T-cell (primary cell): ENCODE measurements around the gene ZFP57. TPM values are rescaled to one million over a fixed set of nuclear protein-coding genes. Genes with fewer than 3 reads are reported as not detected.
A peak's percentile ranks its signal among the peaks of the same experiment; 100 is the strongest.

Source experiments
- ATAC-seq, 4 experiments: fragments of 200-7000 bp in 3 of 4; fragments of 150-1000 bp in 1 of 4; cut with Tn5 transposase; replicated peaks in 1 of 4; 1 replicate in 3 of 4; 2 replicates in 1 of 4; pipeline ENCODE4 v1.10.0; 2021; ENCODE audit warnings: moderate library complexity in 3 of 4, mild to moderate bottlenecking in 2 of 4, moderate number of reproducible peaks in 1 of 4
- CTCF ChIA-PET, 2 donors: fragments of 300-600 bp; sonication (Branson Sonifier 250); formaldehyde crosslinking; loops; one replicate each; lab custom pipeline; 2022; ENCODE audit warnings: antibody characterized with exemption in 2 of 2; lab: Charles Lee
- POLR2A ChIA-PET, 2 donors: fragments of 300-600 bp; sonication (Branson Sonifier 250); formaldehyde crosslinking; loops; one replicate each; lab custom pipeline; 2022; ENCODE audit warnings: antibody characterized with exemption in 2 of 2; lab: Charles Lee
- DNase-seq, 35 experiments: peaks; one replicate each; pipeline versions ENCODE4 v3.0.0 to v3.0.0-alpha.2; 2013 to 2023
- H3K27ac ChIP-seq: one replicate; pipeline ENCODE4 v1.5.1; 2013; ENCODE audit warnings: low read length
- H3K27me3 ChIP-seq, 2 experiments: replicated peaks in 1 of 2; 1 replicate in 1 of 2; 2 replicates in 1 of 2; pipeline versions ENCODE4 v1.6.1 to v1.7.0; 2013; ENCODE audit warnings: low read length in 1 of 2, mixed read lengths in 1 of 2; ENCODE audit not compliant: control insufficient read depth in 2 of 2, insufficient read depth in 2 of 2; ENCODE audit errors: extremely low read depth in 1 of 2
- H3K36me3 ChIP-seq, 2 donors: 1 replicate in 1 of 2; 2 replicates in 1 of 2; pipeline versions ENCODE4 v1.6.1 to v1.7.0; 2013; ENCODE audit warnings: low read length in 1 of 2; ENCODE audit not compliant: control insufficient read depth in 2 of 2, insufficient read depth in 1 of 2; ENCODE audit errors: extremely low read depth in 1 of 2
- H3K4me1 ChIP-seq, 2 experiments: 1 replicate in 1 of 2; 2 replicates in 1 of 2; pipeline versions ENCODE4 v1.6.1 to v1.7.0; 2013; ENCODE audit warnings: low read length in 2 of 2, mixed read lengths in 1 of 2; ENCODE audit not compliant: insufficient read depth in 2 of 2, control insufficient read depth in 1 of 2; ENCODE audit errors: extremely low read depth in 1 of 2
- H3K4me3 ChIP-seq, 2 donors: 1 replicate in 1 of 2; 2 replicates in 1 of 2; pipeline versions ENCODE4 v1.5.1 to v1.7.0; 2013; ENCODE audit warnings: mild to moderate bottlenecking in 2 of 2, low read length in 1 of 2, moderate library complexity in 1 of 2; ENCODE audit not compliant: control insufficient read depth in 1 of 2; ENCODE audit errors: extremely low read depth in 1 of 2
- H3K9me3 ChIP-seq: 2 replicates; pipeline ENCODE4 v1.7.0; 2013
- H3K27ac Mint-ChIP-seq, 2 donors: one replicate each; pipeline ENCODE4 v1.8.0; 2020 to 2021; ENCODE audit warnings: mild to moderate bottlenecking in 2 of 2, mixed read lengths in 2 of 2
- H3K27me3 Mint-ChIP-seq, 2 donors: one replicate each; pipeline ENCODE4 v1.8.0; 2021 to 2022; ENCODE audit warnings: mixed read lengths in 2 of 2
- H3K36me3 Mint-ChIP-seq: one replicate; pipeline ENCODE4 v1.8.0; 2021; ENCODE audit warnings: mixed read lengths
- H3K4me1 Mint-ChIP-seq, 3 donors: one replicate each; pipeline ENCODE4 v1.8.0; 2020 to 2022; ENCODE audit warnings: mixed read lengths in 3 of 3, mild to moderate bottlenecking in 1 of 3
- H3K4me3 Mint-ChIP-seq, 3 donors: one replicate each; pipeline ENCODE4 v1.8.0; 2020 to 2022; ENCODE audit warnings: mild to moderate bottlenecking in 3 of 3, mixed read lengths in 3 of 3, moderate library complexity in 3 of 3
- H3K9me3 Mint-ChIP-seq, 3 donors: one replicate each; pipeline ENCODE4 v1.8.0; 2020 to 2022; ENCODE audit warnings: mixed read lengths in 3 of 3
- WGBS: methylation state at CpG from one replicate; pipeline ENCODE4 v1.1.5; 2013; ENCODE audit warnings: missing lambda C conversion rate; ENCODE audit not compliant: insufficient coverage; 5-methylcytosine and 5-hydroxymethylcytosine counted together
- total RNA-seq, 35 experiments: library from RNA in 6 of 35; stranded (reverse) in 6 of 35; fragments of 120-200 nt in 1 of 35; gene quantifications; one replicate each; pipeline versions ENCODE4 v1.2.1 to v1.2.4 and lab custom pipeline; 2013 to 2026

ZFP57 gene
- 1 to 10 TPM in 1 of 5 donors, not detected in 4; 1.0 TPM for total RNA-seq
- 2.5 TPM for total RNA-seq (2013)
- total RNA-seq (lab: John Stamatoyannopoulos, UW): 0 to 0.07 (median 0) reads per million in 29 experiments

- peaks cover 6 to 23% of the 10 kb centered on the region in 2 experiments for H3K27me3 ChIP-seq
- peaks cover 10 to 23% (median 15%) of the 10 kb centered on the region in 3 donors for H3K4me1 Mint-ChIP-seq
- H3K36me3 ChIP-seq: no peaks in the 10 kb centered on the region
- no peaks in the 10 kb centered on the region for H3K36me3 Mint-ChIP-seq
- H3K9me3 ChIP-seq: no peaks in the 10 kb centered on the region
- no peak within 1 kb of the TSS for H3K27ac Mint-ChIP-seq
- H3K4me3 ChIP-seq: peak within 1 kb of the TSS in 1 of 2 donors; percentile 51
- DNase-seq: no peak
- WGBS: 40% methylated on average over 27 of the region's 31 CpGs
- no peak within 1 kb of the TSS for H3K27ac ChIP-seq
- peak within 1 kb of the TSS in 1 of 3 donors; percentile 64 for H3K4me3 Mint-ChIP-seq
- ATAC-seq: no peak
- H3K9me3 Mint-ChIP-seq: peaks cover 0 to 4% (median 0%) of the 10 kb centered on the region in 3 donors
- peaks cover 3 to 10% of the 10 kb centered on the region in 2 donors for H3K27me3 Mint-ChIP-seq
- no peaks in the 10 kb centered on the region for H3K4me1 ChIP-seq
- POLR2A ChIA-PET: no interaction called here
- CTCF ChIA-PET: no interaction called here
Measured at GRCh38 chr6:29680904-29681303, at the start of gene ZFP57. Gene ZFP57, minus strand, starts transcription at chr6:29681152. Its CDS starts 4,149 bp downstream, at chr6:29677003.

GRCh38 chr6:29730575-29731126, 49.7 kb upstream of the ZFP57 start:
- DNase-seq: no peak
- peaks cover 12 to 38% of the 10 kb centered on the region in 2 experiments for H3K4me1 ChIP-seq
- H3K9me3 ChIP-seq: no peaks in the 10 kb centered on the region
- Mint-ChIP-seq H3K4me1 (peaks cover 65 to 71% (median 65%) of the 10 kb centered on the region in 3 donors), H3K9me3 (no peaks in the 10 kb centered on the region), H3K27ac (peak overlapping the region; percentile 71 to 85), H3K27me3 (no peaks in the 10 kb centered on the region), H3K36me3 (peaks cover 23% of the 10 kb centered on the region), H3K4me3 (peak overlapping the region in 1 of 3 donors; percentile 28)
- ChIA-PET POLR2A (interaction anchor here in 1 of 2 donors (1.5 kb wide), 1 partner anchor 18 kb away, joined by 5 read pairs; no protein-coding TSS in a partner anchor), CTCF (no interaction called here)
- peak in 1 of 4 experiments; percentile 24 for ATAC-seq
- WGBS: 55% methylated on average over 6 of the region's 7 CpGs
- no peak overlapping the region for H3K4me3 ChIP-seq
- H3K27me3 ChIP-seq: no peaks in the 10 kb centered on the region
- peaks cover 0 to 29% of the 10 kb centered on the region in 2 donors for H3K36me3 ChIP-seq
- peak overlapping the region; percentile 16 for H3K27ac ChIP-seq

DNA sequence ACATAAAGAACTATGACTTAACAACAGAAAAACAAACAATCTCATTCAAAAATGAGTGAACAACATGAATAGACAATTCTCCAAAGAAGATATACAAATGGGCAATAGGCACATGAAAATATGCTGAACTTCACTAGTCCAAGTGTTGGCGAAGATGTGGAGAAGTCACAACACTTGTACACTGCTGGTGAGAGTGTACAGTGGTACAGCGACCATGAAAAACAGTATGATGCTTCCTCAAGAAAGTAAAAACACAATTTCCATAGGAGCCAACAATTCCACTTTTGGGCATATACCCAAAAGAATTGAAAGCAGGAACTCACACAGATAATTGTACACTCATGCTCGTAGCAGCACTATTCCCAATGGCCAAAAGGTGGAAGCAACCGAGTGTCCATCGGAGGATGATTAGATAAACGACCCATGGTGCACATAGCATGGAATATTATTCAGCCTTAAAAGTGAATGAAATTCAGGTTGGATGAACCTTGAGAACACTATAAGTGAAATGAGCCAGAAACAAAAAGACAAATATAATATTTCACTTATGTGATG, 48.9 kb upstream of the ZFP57 start:
- H3K9me3 Mint-ChIP-seq: no peaks in the 10 kb centered on the region
- Histone ChIP-seq H3K4me3 (no peak overlapping the region), H3K27me3 (no peaks in the 10 kb centered on the region), H3K9me3 (no peaks in the 10 kb centered on the region), H3K36me3 (peaks cover 0 to 37% of the 10 kb centered on the region in 2 donors), H3K27ac (peak overlapping the region; percentile 16), H3K4me1 (peaks cover 20 to 46% of the 10 kb centered on the region in 2 experiments)
- POLR2A ChIA-PET: no interaction called here
- no peak for DNase-seq
- H3K36me3 Mint-ChIP-seq: peaks cover 31% of the 10 kb centered on the region
- H3K27ac Mint-ChIP-seq: peak overlapping the region; percentile 19 to 85
- no peak for ATAC-seq
- H3K27me3 Mint-ChIP-seq: no peaks in the 10 kb centered on the region
- WGBS: 100% methylated on average over 1 of the region's 6 CpGs
- CTCF ChIA-PET: no interaction called here
- no peak overlapping the region for H3K4me3 Mint-ChIP-seq
- H3K4me1 Mint-ChIP-seq: peaks cover 72 to 77% (median 73%) of the 10 kb centered on the region in 3 donors

- peak overlapping the region; percentile 73 to 88 for H3K27ac Mint-ChIP-seq
- ATAC-seq (no peak), DNase-seq (peak in 1 of 35 experiments; percentile 49)
- H3K4me3 Mint-ChIP-seq: peak overlapping the region in 1 of 3 donors; percentile 17
- H3K27me3 ChIP-seq: no peaks in the 10 kb centered on the region
- peaks cover 3 to 45% of the 10 kb centered on the region in 2 donors for H3K36me3 ChIP-seq
- POLR2A ChIA-PET: no interaction called here
- no peak overlapping the region for H3K4me3 ChIP-seq
- no peaks in the 10 kb centered on the region for H3K9me3 ChIP-seq
- peaks cover 40% of the 10 kb centered on the region for H3K36me3 Mint-ChIP-seq
- H3K27ac ChIP-seq: peak overlapping the region; percentile 10
- CTCF ChIA-PET: no interaction called here
- H3K4me1 ChIP-seq: peaks cover 28 to 54% of the 10 kb centered on the region in 2 experiments
- no peaks in the 10 kb centered on the region for H3K27me3 Mint-ChIP-seq
- H3K4me1 Mint-ChIP-seq: peaks cover 68 to 74% (median 73%) of the 10 kb centered on the region in 3 donors
- H3K9me3 Mint-ChIP-seq: no peaks in the 10 kb centered on the region
Measured at GRCh38 chr6:29728875-29729270, 47.9 kb upstream of the ZFP57 start.

DNA sequence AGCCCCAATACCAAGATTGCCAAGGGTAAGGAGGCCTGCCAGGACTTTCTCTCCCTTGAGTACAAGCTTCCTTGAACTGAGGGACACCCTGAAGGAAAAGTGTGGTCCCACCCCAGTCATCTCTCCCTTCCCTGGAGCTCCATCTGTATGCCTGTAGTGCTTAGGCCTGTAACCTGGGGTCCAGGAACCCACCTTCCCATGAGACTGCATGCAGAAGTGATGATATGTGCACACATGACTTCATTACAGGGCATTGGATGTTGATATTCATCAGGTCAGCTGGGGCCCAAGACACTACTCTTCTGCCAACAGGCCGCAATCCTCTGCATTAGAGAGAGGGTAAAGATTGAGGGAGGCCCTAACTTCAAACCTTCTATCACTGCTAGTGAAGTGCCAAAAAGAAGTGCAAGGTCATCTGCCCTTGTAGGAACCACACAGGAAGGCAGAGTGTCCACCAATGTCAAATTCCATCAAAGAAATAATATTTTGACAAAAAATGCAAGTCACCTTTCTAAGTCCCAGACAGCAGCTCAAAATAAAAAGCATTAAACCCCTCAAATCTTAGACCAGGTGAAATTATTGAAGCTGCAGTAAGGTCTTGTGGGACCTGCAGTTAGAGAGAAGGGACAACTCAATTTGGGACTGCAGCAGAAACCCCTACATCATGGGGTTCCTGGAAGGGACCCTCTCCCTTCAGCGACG, 47.4 kb upstream of the ZFP57 start:
- Histone ChIP-seq H3K4me1 (peaks cover 28 to 54% of the 10 kb centered on the region in 2 experiments), H3K4me3 (no peak overlapping the region), H3K9me3 (no peaks in the 10 kb centered on the region), H3K27me3 (no peaks in the 10 kb centered on the region), H3K36me3 (peaks cover 3 to 45% of the 10 kb centered on the region in 2 donors), H3K27ac (peak overlapping the region; percentile 3)
- CTCF ChIA-PET: interaction anchor here in 1 of 2 donors (0.6 to 3.7 kb wide), 4 partner anchors 20 to 1031 kb away, joined by 3 to 12 read pairs (median 4); no protein-coding TSS in a partner anchor
- Mint-ChIP-seq H3K27ac (peak overlapping the region; percentile 73 to 88), H3K27me3 (no peaks in the 10 kb centered on the region), H3K36me3 (peaks cover 40% of the 10 kb centered on the region), H3K4me3 (peak overlapping the region in 1 of 3 donors; percentile 91), H3K9me3 (no peaks in the 10 kb centered on the region), H3K4me1 (peaks cover 68 to 73% (median 73%) of the 10 kb centered on the region in 3 donors)
- no peak for ATAC-seq
- WGBS: no CpG with 5 or more reads among the region's 3 CpGs
- POLR2A ChIA-PET: interaction anchor here in 1 of 2 donors (2.5 kb wide), 1 partner anchor 21 kb away, joined by 10 read pairs; no protein-coding TSS in a partner anchor
- peak in 1 of 35 experiments; percentile 36 for DNase-seq

GRCh38 chr6:29727637-29728036, 46.7 kb upstream of the ZFP57 start:
- H3K36me3 Mint-ChIP-seq: peaks cover 40% of the 10 kb centered on the region

More at GRCh38 chr6:29727637-29728036, 46.7 kb upstream of the ZFP57 start:
- ChIA-PET POLR2A (interaction anchor here in 1 of 2 donors (2.5 kb wide), 1 partner anchor 21 kb away, joined by 10 read pairs; no protein-coding TSS in a partner anchor), CTCF (interaction anchor here (0.6 to 3.7 kb wide), 5 partner anchors 11 to 1031 kb away, joined by 3 to 12 read pairs (median 4); no protein-coding TSS in a partner anchor)
- H3K27me3 Mint-ChIP-seq: no peaks in the 10 kb centered on the region
- H3K36me3 ChIP-seq: peaks cover 3 to 45% of the 10 kb centered on the region in 2 donors
- H3K9me3 ChIP-seq: no peaks in the 10 kb centered on the region
- no peaks in the 10 kb centered on the region for H3K9me3 Mint-ChIP-seq
- H3K27ac ChIP-seq: no peak overlapping the region
- H3K27me3 ChIP-seq: no peaks in the 10 kb centered on the region
- peak overlapping the region; percentile 73 to 88 for H3K27ac Mint-ChIP-seq
- peaks cover 70 to 75% (median 73%) of the 10 kb centered on the region in 3 donors for H3K4me1 Mint-ChIP-seq
- 86% methylated on average over 1 of the region's 2 CpGs for WGBS
- H3K4me1 ChIP-seq: peaks cover 31 to 54% of the 10 kb centered on the region in 2 experiments
- ATAC-seq: no peak
- H3K4me3 Mint-ChIP-seq: peak overlapping the region; percentile 39 to 91 (median 50)
- H3K4me3 ChIP-seq: no peak overlapping the region
- DNase-seq: peak in 2 of 35 experiments; percentile 12 to 36
